Ishikawa (cell line): ENCODE measurements around the gene PLIN3.

ENCODE experiments used
- CEBPB ChIP-seq: IDR thresholded peaks from 2 replicates; pipeline ENCODE4 v1.6.1; 2012
- EGR1 ChIP-seq: IDR thresholded peaks from 2 replicates; pipeline ENCODE4 v1.6.1; 2012
- EP300 ChIP-seq: IDR thresholded peaks from 2 replicates; pipeline ENCODE4 v1.6.1; 2012; ENCODE audit warnings: borderline replicate concordance
- MAX ChIP-seq: IDR thresholded peaks from 2 replicates; pipeline ENCODE4 v1.6.1; 2012
- RAD21 ChIP-seq: IDR thresholded peaks from 2 replicates; pipeline ENCODE4 v1.6.1; 2012; ENCODE audit warnings: low read depth
- TEAD4 ChIP-seq: IDR thresholded peaks from 2 replicates; pipeline ENCODE4 v1.6.1; 2012
- ZBTB7A ChIP-seq: IDR thresholded peaks from 2 replicates; pipeline ENCODE4 v1.6.1; 2012; ENCODE audit warnings: low read depth

DNA sequence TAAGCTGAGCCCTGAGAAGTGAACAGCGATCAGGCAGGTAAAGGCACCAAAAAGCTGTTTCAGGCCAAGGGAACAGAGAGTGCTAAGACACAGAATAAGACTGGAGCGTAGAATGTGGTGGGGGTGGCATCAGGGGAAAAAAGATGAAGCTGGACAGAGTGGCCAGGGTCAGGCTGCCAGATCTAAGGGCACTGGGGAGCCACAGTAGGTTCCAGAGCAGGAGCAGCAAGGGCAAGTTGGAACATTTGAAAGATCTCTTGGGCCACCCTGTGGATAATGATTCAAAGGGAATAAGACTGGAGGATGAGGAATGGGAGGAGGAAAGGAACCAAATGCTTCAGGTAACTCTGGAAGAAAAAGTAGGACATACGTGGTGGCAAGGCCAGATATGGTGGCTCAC is 6.5 kb upstream of the PLIN3 start:
- TF ChIP-seq EGR1 (no peak), CEBPB (no peak), ZBTB7A (no peak), TEAD4 (no peak), MAX (no peak), RAD21 (no peak), EP300 (no peak)
